HepG2 (cell line): ENCODE measurements around the gene RANBP3L. TPM values are rescaled to one million over a fixed set of nuclear protein-coding genes. Genes with fewer than 3 reads are reported as not detected.
A peak's percentile ranks its signal among the peaks of the same experiment; 100 is the strongest.

Experiments
- ARID4A ChIP-seq: sonication (generic); formaldehyde crosslinking; IDR thresholded peaks from 2 replicates; pipeline ENCODE4 v1.5.0; 2020; ENCODE audit warnings: mild to moderate bottlenecking, missing genetic modification reagents, borderline replicate concordance
- ATF2 ChIP-seq: sonication (generic); formaldehyde crosslinking; IDR thresholded peaks from 2 replicates; pipeline ENCODE4 v1.4.0; 2020; ENCODE audit warnings: missing genetic modification reagents
- CREB3 ChIP-seq: sonication (generic); formaldehyde crosslinking; IDR thresholded peaks from 2 replicates; pipeline ENCODE4 v1.5.0; 2020; ENCODE audit warnings: missing genetic modification reagents
- NFYB ChIP-seq: sonication (generic); formaldehyde crosslinking; IDR thresholded peaks from 2 replicates; pipeline ENCODE4 v1.4.0; 2020; ENCODE audit warnings: missing genetic modification reagents
- SMARCE1 ChIP-seq: fragments of 450-650 bp; IDR thresholded peaks from 2 replicates; pipeline ENCODE4 v1.6.1; 2017; ENCODE audit warnings: borderline replicate concordance
- TAF15 ChIP-seq: fragments of 200-400 bp; formaldehyde crosslinking; IDR thresholded peaks from one replicate; pipeline ENCODE4 v1.6.1; 2018; ENCODE audit warnings: mild to moderate bottlenecking, low read depth, low read length; ENCODE audit not compliant: poor library complexity, severe bottlenecking
- ZBTB1 ChIP-seq: sonication (generic); formaldehyde crosslinking; IDR thresholded peaks from 2 replicates; pipeline ENCODE4 v1.4.0; 2020; ENCODE audit warnings: missing genetic modification reagents, borderline replicate concordance
- ZFP41 ChIP-seq: sonication (generic); formaldehyde crosslinking; IDR thresholded peaks from 2 replicates; pipeline ENCODE4 v1.4.0; 2020; ENCODE audit warnings: mild to moderate bottlenecking, missing genetic modification reagents, borderline replicate concordance
- ZNF720 ChIP-seq: sonication (generic); formaldehyde crosslinking; IDR thresholded peaks from 2 replicates; pipeline ENCODE4 v1.4.0; 2020; ENCODE audit warnings: missing genetic modification reagents
- polyA plus RNA-seq, 8 experiments: library from polyadenylated mRNA; depleted of rRNA in 3 of 8; stranded (reverse) in 7 of 8; unstranded in 1 of 8; fragments of >200 nt; fragmentation: Illumina TruSeq in 4 of 8; extraction: Trizol in 4 of 8; gene quantifications; 2 replicates each; pipeline versions ENCODE4 v1.2.1 to v1.2.3, GENCODE V29; 2011 to 2016; ENCODE audit warnings: low read depth in 4 of 8, missing spikeins in 1 of 8, mixed read lengths in 1 of 8; ENCODE audit not compliant: insufficient read depth in 1 of 8
- total RNA-seq, 5 experiments: library from RNA; depleted of rRNA; stranded (reverse); fragments of >200 nt; fragmentation: Illumina TruSeq; extraction: Trizol; gene quantifications; 2 replicates each; pipeline ENCODE4 v1.2.3, GENCODE V29; 2016; ENCODE audit warnings: low read depth in 1 of 5

The RANBP3L gene
- total and polyA plus RNA-seq, 2 of the 13 experiments (the other 11 are each of a cell fraction or from before 2014, with no cell fraction given): 0.09 TPM; not detected in 1

- TF ChIP-seq ARID4A (CRISPR knock-in tag) (peak; percentile 68), ZFP41 (CRISPR knock-in tag) (peak; percentile 78; the same call in 1 of the 2 replicates), SMARCE1 (no peak), ATF2 (CRISPR knock-in tag) (0 out of 2 replicates have a peak, but pooled peaks have one; percentile 37), ZNF720 (CRISPR knock-in tag) (0 out of 2 replicates have a peak, but pooled peaks have one; percentile 39), NFYB (CRISPR knock-in tag) (peak; percentile 89), ZBTB1 (CRISPR knock-in tag) (no peak), CREB3 (CRISPR knock-in tag) (peak; percentile 85; the same call in 1 of the 2 replicates), TAF15 (peak; percentile 75)
Measured at GRCh38 chr5:36241631-36242533, 59.8 kb downstream of the RANBP3L start, which contains the start of gene NADK2 (continued).
